Measurements from ENCODE around the gene CFAP68. TPM values are rescaled to one million over a fixed set of nuclear protein-coding genes. Genes with fewer than 3 reads are reported as not detected.

The CFAP68 gene
- total RNA-seq, 1 donor from 2014 or later, result 26.0 TPM

- Histone ChIP-seq H3K27me3 (ENCODE audit: low read depth) (no peaks in the 10 kb centered on the region), H3K9me3 (replicated peaks) (no peaks in the 10 kb centered on the region), H3K4me1 (peaks cover 18% of the 10 kb centered on the region), H3K27ac (replicated peaks) (no peak overlapping the region), H3K36me3 (peaks cover 38% of the 10 kb centered on the region), H3K4me3 (no peak overlapping the region)
- no peak for TF ChIP-seq CTCF (IDR thresholded peaks at IDR 0.05; ENCODE audit: borderline replicate concordance)
- no peak for DNase-seq
- intact Hi-C loops (cut with micrococcal nuclease), result loop anchor here (10.0 kb wide), 1 partner anchor 62 kb away; no protein-coding TSS in a partner anchor
These were observed 42.6 kb upstream of the CFAP68 start for GRCh38 chr11:111836721-111837120.

GRCh38 chr11:111837366-111837891, 41.9 kb upstream of the CFAP68 start:
- Histone ChIP-seq H3K27me3 (ENCODE audit: low read depth) (no peaks in the 10 kb centered on the region), H3K4me3 (no peak overlapping the region), H3K9me3 (replicated peaks) (no peaks in the 10 kb centered on the region), H3K36me3 (peaks cover 38% of the 10 kb centered on the region), H3K4me1 (peaks cover 18% of the 10 kb centered on the region), H3K27ac (replicated peaks) (no peak overlapping the region)
- intact Hi-C loops (cut with micrococcal nuclease), result loop anchor here (10.0 kb wide), 1 partner anchor 63 kb away; no protein-coding TSS in a partner anchor
- TF ChIP-seq CTCF (IDR thresholded peaks at IDR 0.05; ENCODE audit: borderline replicate concordance), result no peak
- DNase-seq, result no peak

- intact Hi-C loops (cut with micrococcal nuclease), result loop anchor here (10.0 kb wide), 1 partner anchor 63 kb away; no protein-coding TSS in a partner anchor
- H3K4me1 ChIP-seq, result peaks cover 17% of the 10 kb centered on the region
- no peaks in the 10 kb centered on the region for H3K9me3 ChIP-seq (replicated peaks)
- no peak for DNase-seq
- peaks cover 35% of the 10 kb centered on the region for H3K36me3 ChIP-seq
- no peak overlapping the region for H3K27ac ChIP-seq (replicated peaks)
- H3K27me3 ChIP-seq (ENCODE audit: low read depth), result no peaks in the 10 kb centered on the region
- TF ChIP-seq CTCF (IDR thresholded peaks at IDR 0.05; ENCODE audit: borderline replicate concordance), result no peak
- no peak overlapping the region for H3K4me3 ChIP-seq
These were observed 41.3 kb upstream of the CFAP68 start for GRCh38 chr11:111838054-111838453.

GRCh38 chr11:111840143-111840542, 39.2 kb upstream of the CFAP68 start:
- H3K9me3 ChIP-seq (replicated peaks), result no peaks in the 10 kb centered on the region
- H3K36me3 ChIP-seq, result peaks cover 47% of the 10 kb centered on the region
- no peak for DNase-seq
- H3K27ac ChIP-seq (replicated peaks), result no peak overlapping the region
- peaks cover 12% of the 10 kb centered on the region for H3K4me1 ChIP-seq
- no peak overlapping the region for H3K4me3 ChIP-seq
- intact Hi-C loops (cut with micrococcal nuclease), result loop anchor here (5.0 kb wide), 1 partner anchor 253 kb away; no protein-coding TSS in a partner anchor
- H3K27me3 ChIP-seq (ENCODE audit: low read depth), result no peaks in the 10 kb centered on the region
- TF ChIP-seq CTCF (IDR thresholded peaks at IDR 0.05; ENCODE audit: borderline replicate concordance), result no peak

GRCh38 chr11:111841370-111842053, 37.8 kb upstream of the CFAP68 start:
- no peak overlapping the region for H3K27ac ChIP-seq (replicated peaks)
- peak; percentile 86 for DNase-seq
- H3K4me3 ChIP-seq, result no peak overlapping the region
- peak; percentile 93 for TF ChIP-seq CTCF (IDR thresholded peaks at IDR 0.05; ENCODE audit: borderline replicate concordance)
- H3K27me3 ChIP-seq (ENCODE audit: low read depth), result no peaks in the 10 kb centered on the region
- intact Hi-C loops (cut with micrococcal nuclease), result loop anchor here (5.0 kb wide), 1 partner anchor 254 kb away; no protein-coding TSS in a partner anchor
- peaks cover 12% of the 10 kb centered on the region for H3K4me1 ChIP-seq
- peaks cover 42% of the 10 kb centered on the region for H3K36me3 ChIP-seq
- H3K9me3 ChIP-seq (replicated peaks), result no peaks in the 10 kb centered on the region
